Measurements from ENCODE around the gene GAS1.

GAS1 gene

GRCh38 chr9:86947146-86948073 lies at the start of gene GAS1:
Gene GAS1 (minus strand): TSS chr9:86947506. CDS start chr9:86946779, 727 bp downstream.
- no peak for DNase-seq

- DNase-seq, result no peak
Measured at GRCh38 chr9:86994231-86994630, 46.9 kb upstream of the GAS1 start.

- no peak for DNase-seq
Measured at GRCh38 chr9:86993830-86994229, 46.5 kb upstream of the GAS1 start.

- no peak for DNase-seq
Measured at GRCh38 chr9:86991077-86991476, 43.8 kb upstream of the GAS1 start.

GRCh38 chr9:86990290-86990689 lies 43.0 kb upstream of the GAS1 start:
- DNase-seq, result no peak

GRCh38 chr9:86987900-86988299 lies 40.6 kb upstream of the GAS1 start:
- DNase-seq, result no peak

- no peak for DNase-seq
Measured at GRCh38 chr9:86985132-86985647, 37.9 kb upstream of the GAS1 start.

- no peak for DNase-seq
Measured at GRCh38 chr9:86983620-86984259, 36.4 kb upstream of the GAS1 start.

GRCh38 chr9:86983249-86983619 lies 35.9 kb upstream of the GAS1 start:
- DNase-seq, result no peak

GRCh38 chr9:86980802-86981201 lies 33.5 kb upstream of the GAS1 start:
- DNase-seq, result no peak

GRCh38 chr9:86979657-86980056 lies 32.4 kb upstream of the GAS1 start:
- no peak for DNase-seq

- DNase-seq, result no peak
Measured at GRCh38 chr9:86978922-86979474, 31.7 kb upstream of the GAS1 start.

GRCh38 chr9:86978413-86978812 lies 31.1 kb upstream of the GAS1 start:
- no peak for DNase-seq

GRCh38 chr9:86977205-86977835 lies 30.0 kb upstream of the GAS1 start:
- DNase-seq, result no peak

GRCh38 chr9:86975606-86976005 lies 28.3 kb upstream of the GAS1 start:
- DNase-seq, result no peak

- DNase-seq, result no peak
Measured at GRCh38 chr9:86975036-86975435, 27.7 kb upstream of the GAS1 start.

- no peak for DNase-seq
Measured at GRCh38 chr9:86974421-86974820, 27.1 kb upstream of the GAS1 start.

- DNase-seq, result no peak
Measured at GRCh38 chr9:86971742-86972141, 24.4 kb upstream of the GAS1 start.

- DNase-seq, result no peak
Measured at GRCh38 chr9:86968258-86968920, 21.1 kb upstream of the GAS1 start.

GRCh38 chr9:86966852-86967511 lies 19.7 kb upstream of the GAS1 start:
- DNase-seq, result no peak

GRCh38 chr9:86965636-86966395 lies 18.5 kb upstream of the GAS1 start:
- DNase-seq, result no peak

Measured in DMS79 (cell line).